ENCODE measurements around the gene SCYGR6. TPM values are rescaled to one million over a fixed set of nuclear protein-coding genes. Genes with fewer than 3 reads are reported as not detected.

SCYGR6 gene
- total and polyA plus RNA-seq, 9 of the 15 experiments (the other 6 are each of a cell fraction or from before 2014, with no cell fraction given): not detected

DNA sequence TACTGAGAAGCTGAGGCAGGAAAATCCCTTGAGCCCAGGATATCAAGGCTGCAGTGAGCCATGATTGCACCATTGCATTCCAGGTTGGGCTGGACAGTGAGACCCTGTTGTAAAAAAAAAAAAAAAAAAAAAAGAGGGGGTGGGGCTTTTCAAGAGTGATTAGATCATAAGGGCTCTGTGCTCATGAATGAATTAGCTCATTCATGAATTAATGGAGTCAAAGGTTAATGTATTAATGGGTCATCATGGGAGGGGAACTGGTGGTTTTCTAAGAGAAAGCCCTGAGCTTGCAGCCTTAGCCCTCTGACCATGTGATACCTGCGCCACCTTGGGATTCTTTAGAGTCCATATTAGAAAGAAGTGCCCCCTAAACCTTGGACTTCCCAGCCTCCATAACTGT is 11.3 kb downstream of the SCYGR6 start (continued):
- TF ChIP-seq, protein P1, sequence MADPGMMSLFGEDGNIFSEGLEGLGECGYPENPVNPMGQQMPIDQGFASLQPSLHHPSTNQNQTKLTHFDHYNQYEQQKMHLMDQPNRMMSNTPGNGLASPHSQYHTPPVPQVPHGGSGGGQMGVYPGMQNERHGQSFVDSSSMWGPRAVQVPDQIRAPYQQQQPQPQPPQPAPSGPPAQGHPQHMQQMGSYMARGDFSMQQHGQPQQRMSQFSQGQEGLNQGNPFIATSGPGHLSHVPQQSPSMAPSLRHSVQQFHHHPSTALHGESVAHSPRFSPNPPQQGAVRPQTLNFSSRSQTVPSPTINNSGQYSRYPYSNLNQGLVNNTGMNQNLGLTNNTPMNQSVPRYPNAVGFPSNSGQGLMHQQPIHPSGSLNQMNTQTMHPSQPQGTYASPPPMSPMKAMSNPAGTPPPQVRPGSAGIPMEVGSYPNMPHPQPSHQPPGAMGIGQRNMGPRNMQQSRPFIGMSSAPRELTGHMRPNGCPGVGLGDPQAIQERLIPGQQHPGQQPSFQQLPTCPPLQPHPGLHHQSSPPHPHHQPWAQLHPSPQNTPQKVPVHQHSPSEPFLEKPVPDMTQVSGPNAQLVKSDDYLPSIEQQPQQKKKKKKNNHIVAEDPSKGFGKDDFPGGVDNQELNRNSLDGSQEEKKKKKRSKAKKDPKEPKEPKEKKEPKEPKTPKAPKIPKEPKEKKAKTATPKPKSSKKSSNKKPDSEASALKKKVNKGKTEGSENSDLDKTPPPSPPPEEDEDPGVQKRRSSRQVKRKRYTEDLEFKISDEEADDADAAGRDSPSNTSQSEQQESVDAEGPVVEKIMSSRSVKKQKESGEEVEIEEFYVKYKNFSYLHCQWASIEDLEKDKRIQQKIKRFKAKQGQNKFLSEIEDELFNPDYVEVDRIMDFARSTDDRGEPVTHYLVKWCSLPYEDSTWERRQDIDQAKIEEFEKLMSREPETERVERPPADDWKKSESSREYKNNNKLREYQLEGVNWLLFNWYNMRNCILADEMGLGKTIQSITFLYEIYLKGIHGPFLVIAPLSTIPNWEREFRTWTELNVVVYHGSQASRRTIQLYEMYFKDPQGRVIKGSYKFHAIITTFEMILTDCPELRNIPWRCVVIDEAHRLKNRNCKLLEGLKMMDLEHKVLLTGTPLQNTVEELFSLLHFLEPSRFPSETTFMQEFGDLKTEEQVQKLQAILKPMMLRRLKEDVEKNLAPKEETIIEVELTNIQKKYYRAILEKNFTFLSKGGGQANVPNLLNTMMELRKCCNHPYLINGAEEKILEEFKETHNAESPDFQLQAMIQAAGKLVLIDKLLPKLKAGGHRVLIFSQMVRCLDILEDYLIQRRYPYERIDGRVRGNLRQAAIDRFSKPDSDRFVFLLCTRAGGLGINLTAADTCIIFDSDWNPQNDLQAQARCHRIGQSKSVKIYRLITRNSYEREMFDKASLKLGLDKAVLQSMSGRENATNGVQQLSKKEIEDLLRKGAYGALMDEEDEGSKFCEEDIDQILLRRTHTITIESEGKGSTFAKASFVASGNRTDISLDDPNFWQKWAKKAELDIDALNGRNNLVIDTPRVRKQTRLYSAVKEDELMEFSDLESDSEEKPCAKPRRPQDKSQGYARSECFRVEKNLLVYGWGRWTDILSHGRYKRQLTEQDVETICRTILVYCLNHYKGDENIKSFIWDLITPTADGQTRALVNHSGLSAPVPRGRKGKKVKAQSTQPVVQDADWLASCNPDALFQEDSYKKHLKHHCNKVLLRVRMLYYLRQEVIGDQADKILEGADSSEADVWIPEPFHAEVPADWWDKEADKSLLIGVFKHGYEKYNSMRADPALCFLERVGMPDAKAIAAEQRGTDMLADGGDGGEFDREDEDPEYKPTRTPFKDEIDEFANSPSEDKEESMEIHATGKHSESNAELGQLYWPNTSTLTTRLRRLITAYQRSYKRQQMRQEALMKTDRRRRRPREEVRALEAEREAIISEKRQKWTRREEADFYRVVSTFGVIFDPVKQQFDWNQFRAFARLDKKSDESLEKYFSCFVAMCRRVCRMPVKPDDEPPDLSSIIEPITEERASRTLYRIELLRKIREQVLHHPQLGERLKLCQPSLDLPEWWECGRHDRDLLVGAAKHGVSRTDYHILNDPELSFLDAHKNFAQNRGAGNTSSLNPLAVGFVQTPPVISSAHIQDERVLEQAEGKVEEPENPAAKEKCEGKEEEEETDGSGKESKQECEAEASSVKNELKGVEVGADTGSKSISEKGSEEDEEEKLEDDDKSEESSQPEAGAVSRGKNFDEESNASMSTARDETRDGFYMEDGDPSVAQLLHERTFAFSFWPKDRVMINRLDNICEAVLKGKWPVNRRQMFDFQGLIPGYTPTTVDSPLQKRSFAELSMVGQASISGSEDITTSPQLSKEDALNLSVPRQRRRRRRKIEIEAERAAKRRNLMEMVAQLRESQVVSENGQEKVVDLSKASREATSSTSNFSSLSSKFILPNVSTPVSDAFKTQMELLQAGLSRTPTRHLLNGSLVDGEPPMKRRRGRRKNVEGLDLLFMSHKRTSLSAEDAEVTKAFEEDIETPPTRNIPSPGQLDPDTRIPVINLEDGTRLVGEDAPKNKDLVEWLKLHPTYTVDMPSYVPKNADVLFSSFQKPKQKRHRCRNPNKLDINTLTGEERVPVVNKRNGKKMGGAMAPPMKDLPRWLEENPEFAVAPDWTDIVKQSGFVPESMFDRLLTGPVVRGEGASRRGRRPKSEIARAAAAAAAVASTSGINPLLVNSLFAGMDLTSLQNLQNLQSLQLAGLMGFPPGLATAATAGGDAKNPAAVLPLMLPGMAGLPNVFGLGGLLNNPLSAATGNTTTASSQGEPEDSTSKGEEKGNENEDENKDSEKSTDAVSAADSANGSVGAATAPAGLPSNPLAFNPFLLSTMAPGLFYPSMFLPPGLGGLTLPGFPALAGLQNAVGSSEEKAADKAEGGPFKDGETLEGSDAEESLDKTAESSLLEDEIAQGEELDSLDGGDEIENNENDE (IDR thresholded peaks at IDR 0.05; ENCODE audit: low read depth, low read length): no peak
- TF ChIP-seq RUNX1 (IDR thresholded peaks at IDR 0.05; ENCODE audit: low read depth) (no peak), GTF2E2 (tag; IDR thresholded peaks at IDR 0.05) (no peak), RBM34 (IDR thresholded peaks at IDR 0.05; ENCODE audit: borderline replicate concordance, insufficient read depth, low read length) (no peak), ZNF75A (CRISPR knock-in tag; IDR thresholded peaks at IDR 0.05) (no peak), YBX1 (IDR thresholded peaks at IDR 0.05) (no peak), CBX8 (IDR thresholded peaks at IDR 0.05; ENCODE audit: borderline replicate concordance, extremely low read depth, low read depth, low read length, poor library complexity, severe bottlenecking) (no peak), ZNF134 (CRISPR knock-in tag; conservative IDR thresholded peaks at IDR 0.05) (no peak), SAP30 (IDR thresholded peaks at IDR 0.05; ENCODE audit: borderline replicate concordance, insufficient read depth, low read depth, low read length, poor library complexity, severe bottlenecking) (no peak)

Data from K562 (cell line).